HG02588 (cell line): Measurements from ENCODE around the gene TRMT10B.
"Not testable (repeated sequence)": the region's sequence is repeated elsewhere in the genome, so short reads cannot be mapped to it uniquely, and the experiment has no call there.

Experiments
- ATAC-seq: cut with Tn5 transposase; IDR thresholded peaks from one replicate; pipeline ENCODE4 v1.9.1; 2021; ENCODE audit warnings: mild to moderate bottlenecking, moderate library complexity; ENCODE audit not compliant: unreplicated experiment

The TRMT10B gene

DNA sequence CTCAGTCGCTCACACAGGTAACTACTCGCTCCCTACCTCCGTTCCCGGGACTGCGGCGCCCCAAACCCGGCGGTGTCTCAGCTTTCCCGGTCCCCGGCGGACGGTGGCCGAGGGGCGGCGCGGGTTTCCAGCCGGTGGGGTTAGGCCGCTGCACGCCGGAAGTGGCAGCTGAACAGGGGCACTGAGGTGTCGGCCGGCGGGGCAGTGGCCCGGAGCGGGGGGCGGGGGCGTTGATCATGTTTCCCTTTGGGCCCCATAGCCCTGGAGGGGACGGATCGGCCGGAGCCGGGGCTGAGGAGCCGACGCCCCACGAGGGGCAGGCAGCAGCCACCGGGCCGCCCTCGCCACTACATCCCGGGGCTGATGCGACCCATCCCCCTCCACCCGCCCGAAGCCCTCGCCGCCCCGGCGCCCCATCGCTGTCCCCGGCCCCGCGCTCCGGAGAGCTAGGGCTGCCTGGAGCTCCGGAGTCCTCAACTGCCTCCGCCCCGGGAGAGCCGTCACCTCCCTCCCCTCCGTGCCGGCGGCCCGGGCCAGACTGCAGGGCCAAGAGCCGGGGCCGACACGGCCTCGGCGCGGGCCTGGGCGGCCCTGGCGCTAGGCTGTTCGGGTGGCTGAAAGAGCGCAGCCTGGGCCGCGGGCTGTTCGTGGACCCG is 47.2 kb downstream of the TRMT10B start, which contains the start of gene DCAF10:
TSS of gene DCAF10 (plus strand) at position 167 of the 656 bp plus-strand sequence. CDS start at position 237, 70 bp downstream.
- ATAC-seq, result peak; percentile 70

DNA sequence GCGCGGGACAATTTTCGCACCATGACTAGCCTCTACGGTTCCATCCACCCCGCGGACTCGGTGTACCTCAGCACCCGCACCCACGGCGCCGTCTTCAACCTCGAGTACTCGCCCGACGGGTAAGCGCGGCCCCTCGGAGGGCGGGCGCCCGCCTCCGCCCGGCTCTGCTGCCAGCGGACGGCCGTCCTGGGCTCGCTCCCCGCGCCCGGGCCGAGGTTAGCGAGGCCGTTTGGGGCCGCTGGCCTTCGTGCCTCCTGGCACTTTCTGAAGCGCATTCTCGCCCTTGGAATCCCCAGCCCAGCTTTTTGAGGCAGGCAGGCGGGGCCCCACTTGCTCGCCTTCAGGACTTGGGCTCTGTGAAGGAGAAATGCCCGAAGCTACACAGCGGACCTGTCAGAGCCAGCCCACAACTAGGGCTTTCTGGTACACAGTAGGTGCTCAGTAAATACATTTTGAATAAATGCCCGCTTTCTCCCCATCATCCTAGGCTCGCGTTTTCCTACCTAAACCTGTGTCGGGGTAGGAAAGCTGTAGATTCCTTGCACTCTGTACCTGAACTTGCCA is 47.8 kb downstream of the TRMT10B start:
- ATAC-seq, result peak; percentile 34

DNA sequence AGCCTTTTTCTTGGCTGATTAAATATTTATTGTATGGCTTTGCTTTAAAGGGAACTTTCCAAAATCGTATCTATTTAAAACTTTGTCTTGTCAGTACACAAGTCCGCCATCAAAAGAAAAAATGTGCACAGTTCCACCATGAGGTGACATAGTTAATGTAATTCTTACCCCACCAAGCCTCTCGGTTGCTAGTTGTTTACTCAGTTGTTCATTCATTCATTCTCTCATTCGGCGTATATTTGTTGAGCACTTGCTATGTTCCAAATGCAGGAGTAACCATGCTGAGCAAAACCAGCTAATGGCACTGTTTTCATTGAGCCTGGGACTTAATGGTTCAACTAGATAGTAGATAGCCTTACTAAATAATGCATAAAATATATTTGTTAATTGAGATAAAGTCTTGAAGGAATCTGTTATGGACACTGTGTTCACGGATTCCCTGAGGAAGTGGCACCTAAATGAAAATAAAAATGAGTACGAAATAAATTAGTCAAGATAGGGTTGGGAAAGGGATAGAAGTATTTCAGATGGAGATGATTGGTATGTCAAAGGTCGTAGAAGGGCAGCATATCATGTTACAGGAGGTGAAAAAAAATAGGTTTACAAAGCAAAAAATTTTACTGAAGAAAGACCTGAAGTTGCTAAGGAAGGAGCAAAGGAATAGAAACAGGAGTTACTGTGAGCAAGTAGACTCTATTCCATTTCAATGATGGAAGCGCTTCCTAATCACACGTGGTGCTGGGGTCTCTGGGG is 48.5 kb downstream of the TRMT10B start:
- ATAC-seq, result no peak

DNA sequence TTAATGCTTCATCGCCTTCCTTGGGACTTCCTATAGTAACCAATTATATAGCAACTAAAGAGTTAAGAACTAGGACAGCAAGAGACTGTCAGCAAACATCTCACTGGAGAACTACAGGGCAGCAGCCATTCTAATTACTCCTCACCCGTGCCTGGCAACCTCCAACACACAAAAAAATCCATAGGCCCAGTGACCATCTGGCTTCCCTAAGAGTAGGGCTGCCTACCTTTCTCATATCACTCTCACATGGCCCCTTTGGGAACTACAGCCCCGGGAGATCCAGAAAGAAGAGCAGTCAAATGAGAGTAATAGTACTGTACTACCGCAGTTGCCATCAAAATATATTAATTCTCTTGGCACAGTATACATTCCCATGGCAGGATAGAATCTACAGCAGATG is 52.7 kb downstream of the TRMT10B start:
- ATAC-seq, result no peak

DNA sequence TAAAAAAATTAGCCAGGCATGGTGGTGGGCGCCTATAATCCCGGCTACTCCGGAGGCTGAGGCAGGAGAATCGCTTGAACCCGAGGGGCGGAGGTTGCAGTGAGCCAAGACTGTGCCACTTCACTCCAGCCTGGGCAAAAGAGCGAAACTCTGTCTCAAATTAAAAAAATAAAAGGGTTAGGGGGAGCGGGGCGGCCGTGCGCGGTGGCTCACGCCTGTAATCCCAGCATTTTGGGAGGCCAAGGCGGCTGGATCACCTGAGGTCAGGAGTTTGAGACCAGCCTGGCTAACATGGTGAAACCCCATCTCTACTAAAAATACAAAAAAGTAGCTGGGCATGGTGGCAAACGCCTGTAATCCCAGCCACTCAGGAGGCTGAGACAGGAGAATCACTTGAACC is 56.1 kb downstream of the TRMT10B start:
- ATAC-seq, result not testable (repeated sequence)

DNA sequence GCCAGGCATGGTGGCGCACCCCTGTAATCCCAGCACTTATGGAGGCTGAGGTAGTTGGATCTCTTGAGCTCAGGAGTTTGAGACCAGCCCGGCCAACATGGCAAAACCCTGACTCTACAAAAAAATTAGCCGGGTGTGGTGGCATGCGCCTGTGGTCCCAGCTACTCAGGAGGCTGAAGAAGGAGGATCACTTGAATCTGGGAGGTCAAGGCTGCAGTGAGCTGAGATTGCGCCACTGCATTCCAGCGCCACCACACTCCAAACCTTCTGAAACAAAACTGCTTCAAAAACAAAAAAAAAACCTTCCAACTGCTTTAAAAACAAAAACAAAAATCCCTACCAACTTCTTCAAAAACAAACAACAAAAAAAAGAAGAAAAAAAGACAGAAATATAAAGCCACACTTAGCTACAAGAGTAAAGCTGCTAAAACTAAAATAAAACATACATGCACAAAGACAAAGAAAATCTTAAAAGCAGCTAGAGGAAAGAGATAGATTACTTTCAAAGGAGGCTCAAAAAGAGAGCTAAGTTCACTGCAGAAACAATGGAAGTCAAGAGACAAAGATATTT is 58.4 kb downstream of the TRMT10B start:
- ATAC-seq, result no peak

DNA sequence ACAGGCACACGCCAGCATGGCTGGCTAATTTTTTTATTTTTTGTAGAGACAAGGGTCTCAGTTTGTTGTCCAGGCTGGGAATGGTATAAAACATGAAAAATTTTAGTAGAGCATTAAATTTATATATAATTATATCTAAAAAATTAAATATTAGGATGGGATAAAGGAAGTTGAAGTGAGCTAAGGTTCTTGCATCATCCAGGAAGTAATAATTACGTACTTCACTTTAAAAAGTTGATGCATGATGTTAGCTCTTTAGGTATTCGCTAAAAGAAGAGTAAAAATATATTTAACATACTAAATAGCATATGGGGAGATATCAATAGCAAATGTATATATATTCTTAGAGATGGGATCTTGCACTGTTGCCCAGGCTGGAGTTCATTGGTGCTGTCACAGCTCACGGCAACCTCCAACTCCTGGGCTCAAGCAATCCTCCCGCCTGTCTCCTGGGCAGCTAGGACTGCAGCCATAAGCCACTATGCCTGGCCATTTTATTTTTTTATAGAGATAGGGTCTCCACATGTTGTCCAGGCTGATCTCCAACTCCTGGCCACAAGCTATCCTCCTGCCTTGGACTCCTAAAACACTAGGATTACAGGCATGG is 59.3 kb downstream of the TRMT10B start:
- ATAC-seq, result no peak

DNA sequence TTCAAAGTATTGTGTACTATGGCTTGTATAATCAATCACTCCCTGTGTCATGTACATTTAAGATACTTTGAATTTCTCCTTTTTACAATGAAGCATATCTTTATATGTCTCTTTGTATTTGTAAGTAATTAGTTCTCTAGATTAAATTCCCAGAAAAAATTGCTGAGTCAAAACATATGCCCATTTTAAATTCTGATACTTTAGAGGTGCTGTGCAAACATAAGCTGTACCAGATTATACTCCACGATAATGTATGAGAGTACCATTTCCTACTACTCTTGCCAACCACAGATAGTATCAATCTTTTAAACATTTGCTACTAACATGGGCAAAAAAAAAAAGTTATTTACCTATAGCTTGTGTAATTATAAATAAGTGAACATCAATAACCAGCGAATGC is 65.2 kb downstream of the TRMT10B start:
- no peak for ATAC-seq

DNA sequence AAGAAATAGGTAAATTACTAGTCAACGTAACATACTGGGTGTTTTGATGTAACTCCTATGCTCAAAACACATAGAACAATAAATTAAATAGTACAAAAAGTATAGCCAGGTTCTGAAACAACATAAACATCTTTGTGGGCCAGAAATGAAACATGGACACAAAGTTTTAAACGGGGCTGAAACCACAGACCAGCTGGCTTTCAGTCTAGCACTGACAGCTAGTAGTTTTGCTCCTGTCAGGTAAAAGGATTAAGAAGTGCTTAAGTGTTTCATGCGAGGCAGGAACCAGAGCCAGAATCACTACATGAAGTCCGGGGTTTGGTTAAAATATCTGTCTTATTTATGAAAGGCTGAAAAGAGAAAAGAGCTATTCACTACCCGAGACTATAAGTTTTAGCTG is 66.5 kb downstream of the TRMT10B start:
- no peak for ATAC-seq

DNA sequence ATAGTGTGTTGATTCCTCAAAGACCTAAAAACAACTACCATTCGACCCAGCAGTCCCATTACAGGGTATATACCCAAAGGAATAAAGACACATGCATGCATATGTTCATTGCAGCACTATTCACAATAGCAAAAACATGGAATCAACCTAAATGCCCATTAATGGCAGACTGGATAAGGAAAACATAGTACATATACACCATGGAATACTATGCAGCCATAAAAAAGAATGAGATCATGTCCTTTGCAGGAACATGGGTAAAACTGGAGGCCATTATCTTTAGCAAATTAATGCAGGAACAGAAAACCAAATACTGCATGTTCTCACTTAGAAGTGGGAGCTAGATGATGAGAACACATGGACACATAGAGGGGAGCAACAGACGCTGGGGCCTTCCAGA is 71.6 kb downstream of the TRMT10B start:
- not testable (repeated sequence) for ATAC-seq

DNA sequence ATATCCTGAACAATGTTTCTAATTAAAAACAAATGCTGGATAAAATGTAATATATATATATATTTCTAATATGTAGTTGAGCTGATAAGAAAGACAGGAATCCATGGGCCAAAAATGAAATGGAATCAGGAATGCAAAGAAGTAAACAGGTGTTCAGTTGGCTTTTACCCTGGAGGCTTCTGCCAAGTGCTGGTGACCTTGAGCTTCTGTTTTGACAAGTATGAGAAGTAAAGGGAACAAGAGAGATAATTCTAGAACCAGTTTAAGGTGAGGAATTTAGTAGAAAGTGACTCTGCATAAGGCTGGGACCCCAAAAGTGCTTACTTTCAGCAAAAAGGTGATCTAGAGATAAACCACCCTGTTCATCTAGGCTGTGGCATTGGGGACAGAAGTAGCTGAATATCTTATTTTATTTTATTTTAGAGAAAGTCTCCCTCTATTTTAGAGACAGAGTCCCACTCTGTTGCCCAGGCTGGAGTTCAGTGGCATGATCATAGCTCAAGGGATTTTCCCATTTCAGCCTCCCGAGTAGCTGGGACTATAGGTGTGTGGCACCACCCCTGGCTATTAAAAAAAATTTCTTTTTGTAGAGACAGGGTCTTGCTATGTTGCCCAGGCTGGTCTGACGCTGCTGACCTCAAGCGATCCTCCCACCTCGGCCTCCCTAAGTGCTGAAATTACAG is 74.0 kb downstream of the TRMT10B start:
- ATAC-seq, result no peak
